Stimulated activated CD8-positive, alpha-beta memory T cell treated with anti-CD3 and anti-CD28 coated beads, Interleukin-15, amount 100 ng/mL, for 4 hours (primary cell): ENCODE results near the gene TRPM3.

Source experiments
- DNase-seq, 2 donors: peaks; one replicate each; pipeline ENCODE4 v3.0.0-alpha.2; 2020; ENCODE audit warnings: low read depth in 2 of 2

Gene TRPM3

DNA sequence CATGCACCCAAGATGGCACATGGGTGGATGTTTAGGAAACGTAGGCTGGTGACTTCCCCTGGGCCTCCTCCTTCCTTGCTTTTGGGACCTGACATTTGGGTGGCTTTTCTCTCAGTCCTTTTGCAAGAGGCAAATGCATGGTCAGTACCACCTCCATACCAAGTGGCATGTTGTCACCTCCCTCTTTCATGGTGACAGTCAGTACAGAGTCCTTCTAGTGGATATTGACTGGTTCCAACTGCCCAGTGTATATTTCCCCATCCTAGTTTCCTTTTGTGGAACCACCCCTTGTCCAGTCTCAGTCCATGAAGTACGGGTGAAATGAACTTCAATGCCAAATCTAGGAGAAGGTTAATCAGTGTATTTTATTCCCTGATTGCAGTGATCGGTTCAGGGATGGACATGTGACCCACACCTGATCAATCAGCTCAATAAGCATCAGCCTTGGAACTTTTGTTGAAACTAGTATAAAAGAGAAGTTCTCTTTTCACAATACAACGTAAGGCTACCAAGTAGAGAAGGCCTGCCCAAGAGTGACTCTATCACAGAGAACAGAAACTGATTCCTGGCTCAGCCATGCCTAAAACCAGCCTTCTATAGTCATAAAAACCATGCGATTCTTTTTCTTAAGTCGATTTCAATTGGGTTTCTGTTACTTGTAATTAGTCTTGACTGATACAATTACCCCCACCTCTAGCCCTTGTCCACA lies 563.6 kb downstream of the TRPM3 start:
- no peak for DNase-seq

DNA sequence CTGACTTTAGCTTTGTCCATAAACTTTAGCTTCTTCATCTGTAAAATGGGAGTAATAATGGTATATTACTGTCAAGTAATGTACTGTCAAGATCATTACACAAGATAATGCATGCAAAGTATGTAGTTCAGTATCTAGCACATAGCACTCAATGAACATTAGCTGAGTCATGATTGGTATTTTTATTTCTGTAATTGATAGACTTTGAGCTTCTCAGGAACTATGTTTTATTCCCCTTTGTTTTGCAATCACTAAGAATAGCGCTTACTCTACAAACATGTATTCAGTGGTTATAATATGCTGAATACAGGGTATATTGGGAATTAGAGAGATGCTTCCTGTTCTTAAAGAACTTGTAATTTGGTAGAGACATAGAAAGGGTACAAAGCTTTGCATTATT lies 564.6 kb downstream of the TRPM3 start:
- DNase-seq: no peak

DNA sequence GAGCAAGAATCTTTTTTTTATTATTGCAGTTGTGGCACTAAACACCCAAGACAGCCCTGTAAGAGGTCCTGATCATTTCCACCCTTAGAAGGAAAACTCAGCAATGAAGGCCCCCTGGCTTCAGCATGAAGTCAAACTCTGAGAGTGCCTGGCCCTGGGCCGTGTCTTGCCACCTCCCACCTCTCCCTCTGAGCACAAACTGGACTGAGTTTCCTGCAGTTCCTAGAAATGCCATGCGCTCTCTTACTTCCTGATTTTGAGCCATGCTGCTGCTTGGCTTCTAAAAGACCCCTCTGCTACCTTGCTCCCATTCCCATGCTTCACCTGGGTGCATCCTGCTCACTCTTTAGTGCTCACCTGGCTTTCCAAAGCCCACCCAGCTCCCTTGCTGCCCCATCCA lies 566.5 kb downstream of the TRPM3 start:
- no peak for DNase-seq

DNA sequence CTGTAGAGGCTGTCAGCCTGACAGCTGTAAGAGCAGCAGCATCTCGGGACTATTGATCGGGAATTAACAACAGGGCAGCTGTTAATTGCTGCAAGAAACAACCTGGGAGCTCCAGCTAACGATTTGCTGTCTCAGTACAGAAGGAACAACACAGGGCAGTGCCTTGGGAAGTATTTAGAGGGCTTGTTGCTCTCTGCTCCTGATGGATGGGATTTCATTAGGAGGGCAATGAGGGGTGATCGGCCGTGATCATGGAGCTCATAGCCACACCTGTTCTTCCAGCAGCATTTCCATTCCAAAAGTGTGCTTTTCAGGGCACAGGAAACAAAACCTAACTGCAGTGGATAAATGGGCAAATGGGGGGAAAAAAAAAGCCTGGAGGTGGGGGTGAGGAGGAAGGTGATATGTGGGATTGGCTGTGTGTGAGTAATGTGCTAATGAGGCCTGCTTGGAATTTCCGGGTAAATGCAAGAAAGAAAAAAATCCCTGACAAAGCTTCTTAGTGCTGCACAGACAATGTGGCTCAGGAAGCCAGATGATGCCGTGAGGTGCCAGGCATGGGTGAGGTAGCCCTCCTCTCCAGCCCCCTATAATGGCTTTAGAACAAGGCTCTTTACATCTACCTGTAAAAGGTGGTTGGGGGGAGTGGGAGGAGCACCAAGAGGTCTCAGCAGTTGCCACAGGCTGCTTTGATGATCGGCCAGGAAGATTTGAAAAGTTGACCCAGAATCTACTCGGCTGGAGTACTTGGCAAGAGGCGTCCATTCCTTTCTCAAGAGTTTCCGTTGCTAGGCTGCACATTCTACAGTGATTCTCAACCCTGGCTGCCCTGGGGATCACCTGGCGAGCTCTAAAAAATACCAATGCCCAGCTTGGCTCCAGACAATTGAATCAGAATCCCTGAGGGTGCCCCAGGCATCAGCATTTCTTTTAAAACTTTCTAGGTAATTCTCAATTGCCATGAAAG lies 567.4 kb downstream of the TRPM3 start:
- DNase-seq: no peak

DNA sequence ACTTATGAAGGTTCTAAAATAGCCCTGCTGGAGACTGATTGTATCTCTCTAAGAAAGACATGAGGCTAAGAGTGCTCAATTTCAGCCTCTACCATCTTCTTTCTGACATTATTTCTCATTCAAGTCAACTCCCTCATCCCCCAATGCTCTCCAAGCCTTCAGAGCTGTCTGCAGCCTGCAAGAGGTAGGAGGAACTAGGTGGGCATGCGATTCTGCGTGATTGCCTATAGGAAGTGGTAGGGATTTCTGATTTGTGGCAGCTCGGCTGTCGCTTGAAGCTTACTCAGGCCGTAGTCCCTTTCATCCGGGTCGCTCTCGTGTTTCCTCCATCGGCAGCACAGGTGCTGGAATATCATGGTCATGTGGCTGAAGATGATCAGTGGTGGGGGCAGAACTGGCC lies 568.9 kb downstream of the TRPM3 start:
- DNase-seq: no peak

DNA sequence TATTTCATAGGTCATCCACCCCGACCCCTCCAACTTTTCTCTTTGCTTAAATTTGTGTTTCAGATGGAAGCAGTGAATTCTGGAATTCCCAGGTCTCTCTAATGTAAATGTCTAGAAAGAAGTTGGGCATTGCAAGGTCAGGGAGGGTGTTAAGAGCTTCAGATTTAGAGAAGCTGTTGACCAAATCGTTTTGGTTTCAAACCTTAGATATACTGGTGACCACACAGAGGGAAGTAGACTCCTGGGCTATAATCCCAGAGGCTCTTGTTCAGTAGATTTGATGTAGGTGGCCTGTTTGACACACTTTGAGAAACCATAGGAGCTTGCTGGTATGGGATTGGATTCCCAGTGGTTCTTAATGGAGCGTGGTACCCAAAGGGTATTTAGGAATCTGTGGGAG lies 569.6 kb downstream of the TRPM3 start:
- no peak for DNase-seq

DNA sequence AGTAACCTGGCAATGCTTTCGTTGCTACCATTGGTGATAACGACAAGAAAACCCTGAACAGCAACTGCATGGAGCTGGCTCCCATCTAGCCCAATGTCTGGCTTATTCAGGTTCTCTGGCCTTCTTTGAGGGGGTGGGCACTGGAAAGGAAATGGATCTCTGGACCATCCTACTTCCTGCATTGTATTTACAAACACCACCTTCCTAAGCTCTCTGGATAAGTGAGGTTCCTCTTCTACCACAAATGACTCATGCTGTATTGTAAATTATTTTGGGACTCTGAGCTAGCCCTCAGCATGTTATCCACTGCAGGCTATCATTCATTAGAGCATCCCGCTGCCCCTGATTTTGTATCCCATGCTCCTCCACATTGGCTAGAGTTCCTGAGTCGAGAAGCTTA lies 570.0 kb downstream of the TRPM3 start:
- DNase-seq: no peak

DNA sequence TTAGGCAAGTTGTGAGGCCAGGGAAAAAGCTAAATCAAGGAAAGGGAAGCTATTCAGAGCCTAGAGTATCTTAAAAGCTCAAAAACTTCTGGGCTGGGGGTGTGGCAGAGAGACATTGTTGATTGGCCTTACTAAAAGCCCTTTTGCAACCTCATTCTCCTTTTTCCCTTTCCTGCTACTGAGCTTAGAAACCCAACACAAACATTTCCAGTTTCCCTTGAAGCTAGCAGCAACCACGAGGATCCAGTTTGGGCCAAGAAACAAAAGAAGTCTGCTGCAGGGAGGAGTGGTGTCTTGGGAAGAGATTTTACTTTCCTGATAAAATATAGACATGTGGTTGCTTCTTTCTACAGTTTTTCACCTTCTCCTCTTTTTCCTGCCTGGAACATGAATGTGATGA lies 571.5 kb downstream of the TRPM3 start:
- DNase-seq: no peak

DNA sequence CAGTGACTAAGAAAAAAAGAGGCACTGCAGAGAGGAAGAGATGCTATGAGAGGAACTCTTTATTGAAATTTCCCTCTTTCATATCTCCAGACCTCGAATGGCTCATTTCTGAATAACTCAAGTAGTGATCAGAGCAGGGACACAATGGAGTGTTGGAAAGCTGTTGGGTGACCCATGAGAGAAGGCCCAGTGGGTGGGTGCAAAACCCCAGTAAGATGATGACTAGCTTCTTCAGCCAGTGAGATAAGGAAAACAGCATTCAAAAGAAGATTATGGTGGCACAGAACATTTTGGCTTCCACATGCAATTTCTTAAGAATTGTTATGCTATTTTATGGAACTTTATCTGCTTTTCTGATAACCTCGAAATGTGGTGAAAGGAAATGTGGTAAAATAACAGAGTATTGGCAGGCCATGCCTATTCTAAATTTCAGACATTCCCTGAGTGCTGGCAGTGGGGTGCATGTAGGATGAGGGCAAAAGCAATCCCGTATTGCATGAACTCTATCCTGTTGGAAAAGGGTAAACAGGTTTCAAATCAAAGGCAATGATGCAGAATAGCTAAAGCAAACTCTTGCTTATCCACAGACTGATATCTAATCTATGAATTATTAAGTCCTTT lies 579.0 kb downstream of the TRPM3 start:
- no peak for DNase-seq

DNA sequence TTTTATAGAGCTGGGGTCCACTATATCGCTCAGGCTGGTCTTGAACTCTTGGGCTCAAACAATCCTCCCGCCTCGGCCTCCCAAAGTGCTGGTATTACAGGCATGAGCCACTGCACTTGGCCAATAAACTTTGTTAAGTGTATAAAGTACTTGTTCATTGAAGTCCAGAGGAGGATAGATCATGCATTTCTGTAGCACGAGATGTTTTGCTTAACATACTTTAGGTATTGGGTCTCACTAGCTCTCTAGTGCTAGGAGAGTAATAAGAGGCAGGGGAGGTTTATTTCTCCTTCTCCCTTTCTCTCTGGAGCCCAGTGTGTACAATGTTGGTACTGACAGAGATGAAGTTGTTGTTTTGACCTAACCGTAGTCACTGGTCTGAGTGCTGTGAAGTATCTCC lies 581.4 kb downstream of the TRPM3 start:
- DNase-seq: no peak

DNA sequence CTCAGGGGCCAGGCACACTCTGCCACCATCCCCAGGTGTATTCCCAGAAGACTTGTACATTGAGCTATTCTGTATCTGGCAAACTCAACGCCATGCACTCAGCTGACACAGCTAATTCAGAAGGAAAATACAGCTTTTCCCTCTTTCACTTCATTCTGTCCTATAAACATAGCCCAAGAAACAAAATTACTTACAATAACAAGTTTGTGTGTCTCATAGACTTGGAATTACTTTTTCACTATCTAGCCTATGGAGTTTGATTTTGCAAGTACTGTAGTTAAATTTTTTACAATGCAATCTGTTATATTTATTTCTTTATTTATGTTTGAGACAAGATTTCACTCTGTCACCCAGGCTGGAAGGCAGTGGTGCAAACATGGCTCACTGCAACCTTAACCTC lies 581.9 kb downstream of the TRPM3 start:
- no peak for DNase-seq

DNA sequence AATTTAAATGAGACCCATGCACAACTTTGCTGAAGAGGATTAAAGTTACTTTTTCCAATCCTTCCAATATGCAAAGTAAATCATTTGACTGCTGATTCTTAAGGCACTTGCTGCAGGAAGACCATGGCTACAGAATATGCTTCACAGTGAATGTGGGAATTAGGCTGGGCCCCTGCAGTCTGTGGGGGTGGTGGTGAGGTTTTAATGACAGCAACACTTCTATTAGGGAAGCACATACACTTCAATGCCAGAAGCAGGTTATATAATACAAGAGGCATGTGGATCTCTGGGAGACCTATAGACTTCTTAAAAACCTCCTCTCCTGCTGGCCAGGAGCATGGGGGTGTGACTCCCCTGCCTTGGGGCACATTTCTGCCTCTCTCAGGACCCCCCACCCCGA lies 582.4 kb downstream of the TRPM3 start:
- no peak for DNase-seq

DNA sequence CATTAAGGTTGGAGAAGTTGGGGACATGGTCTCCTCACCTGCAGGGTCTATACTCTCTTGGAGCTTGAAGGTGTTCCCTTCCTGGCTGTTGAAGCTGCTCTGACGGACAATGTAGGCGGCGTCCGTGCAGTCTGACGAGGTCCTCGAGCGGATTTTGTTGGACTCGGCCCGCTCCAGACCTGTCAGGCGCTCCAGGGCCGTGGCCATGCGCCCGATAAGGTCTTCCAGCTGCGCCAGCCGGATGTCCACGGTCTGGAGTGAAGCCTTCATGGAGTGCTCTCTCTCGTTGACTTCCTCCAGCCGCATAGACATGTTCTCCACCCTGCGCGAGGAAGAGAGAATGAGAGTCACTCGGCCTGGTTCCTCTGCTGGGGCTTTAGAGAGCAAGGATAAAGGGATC lies 584.3 kb downstream of the TRPM3 start:
- DNase-seq: no peak

DNA sequence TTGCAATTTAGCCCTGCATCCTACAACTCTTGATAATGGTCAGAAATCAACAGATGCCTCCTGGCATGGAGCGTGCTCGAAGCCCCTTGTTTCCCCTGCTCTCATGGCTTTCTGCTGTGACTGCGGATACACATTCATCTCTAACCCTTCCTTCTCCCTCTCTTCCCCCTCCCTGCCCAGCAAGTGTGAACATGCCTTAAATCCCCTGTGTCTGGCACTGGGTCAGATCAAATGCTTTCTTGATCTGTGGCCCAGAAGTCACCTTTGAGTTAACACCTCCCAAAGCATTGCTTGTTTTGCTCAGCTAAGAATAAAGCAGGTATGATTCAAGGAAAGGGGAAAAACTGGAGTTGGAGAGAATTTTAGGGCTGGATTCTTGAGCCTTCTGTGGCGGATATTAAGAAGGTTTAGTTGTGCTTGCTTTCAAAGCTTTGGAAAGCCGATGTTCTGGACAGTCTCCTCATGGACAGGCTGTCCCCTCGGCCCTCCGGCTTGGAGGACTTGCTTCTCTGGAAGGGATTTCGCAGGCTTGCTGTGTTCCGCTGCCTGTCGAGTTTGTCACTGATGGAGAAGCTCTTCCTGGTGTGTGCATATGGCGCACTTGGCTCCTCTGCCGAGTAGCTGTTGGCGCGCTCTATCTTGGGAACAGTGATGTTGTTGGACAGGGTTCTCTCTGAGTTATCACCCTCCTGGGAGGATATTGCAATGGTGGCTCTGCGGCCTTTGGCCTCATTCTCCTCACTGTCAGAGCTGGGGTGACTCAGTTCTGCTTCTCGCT lies 585.7 kb downstream of the TRPM3 start:
- DNase-seq: no peak

DNA sequence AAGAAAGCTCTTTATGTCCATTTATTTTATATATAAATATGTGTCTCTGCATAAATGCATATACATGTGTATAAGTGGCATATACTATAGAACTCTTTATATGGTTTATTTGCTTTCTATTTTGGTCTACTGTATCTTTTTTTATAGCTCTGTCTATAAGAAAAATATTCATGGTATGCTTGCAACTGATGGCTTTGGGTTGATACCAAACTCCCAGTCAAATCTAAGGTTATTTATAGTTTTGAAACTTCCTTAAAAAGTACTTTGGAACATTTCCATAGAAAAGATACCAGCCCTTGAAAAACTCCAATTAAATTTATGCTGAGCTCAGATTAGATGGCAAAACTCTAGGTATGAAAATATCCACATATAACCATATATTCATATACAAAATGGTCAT lies 587.0 kb downstream of the TRPM3 start:
- no peak for DNase-seq

DNA sequence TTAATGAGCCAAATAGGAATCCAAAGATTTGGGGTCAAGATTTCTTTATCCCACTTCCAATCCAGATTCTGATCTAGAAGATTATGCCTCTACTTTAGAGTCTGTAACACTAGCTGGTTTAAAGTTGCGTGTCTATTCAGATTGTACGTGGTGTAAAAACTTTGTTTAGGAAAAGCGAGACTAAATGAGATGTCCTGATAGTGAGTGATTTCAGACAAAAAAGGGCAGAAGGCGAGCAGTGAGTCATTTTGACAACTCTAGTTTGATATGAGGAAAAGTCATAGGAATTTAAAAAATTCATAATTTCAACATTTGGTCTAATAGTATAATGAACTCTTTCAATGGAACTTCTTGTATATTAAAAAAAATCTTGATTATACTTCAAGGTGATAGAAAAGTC lies 587.4 kb downstream of the TRPM3 start:
- no peak for DNase-seq

DNA sequence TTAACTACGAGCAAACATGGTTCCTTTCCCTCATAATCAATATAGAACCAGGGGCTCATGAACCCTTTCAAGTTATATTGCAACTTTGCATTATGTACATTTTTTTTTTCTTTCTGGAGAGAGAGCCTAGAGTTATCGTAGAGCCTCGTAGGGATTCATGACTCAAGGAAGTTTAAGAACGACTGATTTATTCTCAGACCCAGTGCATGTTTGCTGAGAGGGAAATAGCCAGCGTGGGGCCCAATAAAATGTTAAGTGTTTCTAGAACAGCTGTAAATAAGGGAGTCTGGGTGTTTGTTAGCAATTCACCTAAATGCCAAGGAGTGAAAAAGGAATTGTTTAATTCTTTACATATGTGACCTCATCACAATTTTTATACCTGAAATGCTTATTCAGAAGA lies 587.9 kb downstream of the TRPM3 start:
- no peak for DNase-seq

DNA sequence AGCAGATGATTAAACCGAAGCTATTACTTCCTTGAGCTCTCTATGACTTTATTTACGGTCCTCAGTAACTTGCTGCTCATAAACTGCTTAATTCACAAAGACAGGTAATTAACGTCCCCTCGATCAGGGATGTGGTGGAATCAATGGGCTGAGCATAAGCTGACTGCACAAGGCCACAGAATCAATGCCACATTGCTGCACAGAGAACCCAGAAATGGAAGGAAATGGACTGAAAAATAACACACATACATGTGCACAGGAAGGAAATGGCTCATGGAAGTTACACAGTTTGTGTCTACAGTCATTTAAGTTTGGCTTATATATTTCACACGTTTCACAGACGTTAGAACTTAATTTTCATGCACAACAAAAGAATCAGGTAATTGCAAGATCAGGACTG lies 588.7 kb downstream of the TRPM3 start:
- no peak for DNase-seq

DNA sequence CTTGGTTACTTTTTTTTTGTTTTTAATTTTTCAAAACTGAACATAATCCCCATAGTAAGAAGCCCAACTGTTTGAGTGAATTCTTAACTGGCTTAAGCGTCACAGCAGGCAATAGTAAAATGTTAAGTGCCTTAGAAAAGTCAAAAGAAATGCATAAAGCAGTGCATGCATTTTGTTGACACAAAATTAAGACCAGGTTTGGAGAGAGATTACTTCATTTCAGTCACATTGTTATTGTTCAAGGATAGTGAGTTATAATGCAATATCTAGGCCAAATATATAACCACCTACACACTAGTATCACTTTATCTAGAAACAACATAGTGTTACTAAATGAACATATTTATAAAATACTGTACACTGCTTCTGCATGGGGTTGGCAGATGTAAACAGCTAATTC lies 590.1 kb downstream of the TRPM3 start:
- no peak for DNase-seq

DNA sequence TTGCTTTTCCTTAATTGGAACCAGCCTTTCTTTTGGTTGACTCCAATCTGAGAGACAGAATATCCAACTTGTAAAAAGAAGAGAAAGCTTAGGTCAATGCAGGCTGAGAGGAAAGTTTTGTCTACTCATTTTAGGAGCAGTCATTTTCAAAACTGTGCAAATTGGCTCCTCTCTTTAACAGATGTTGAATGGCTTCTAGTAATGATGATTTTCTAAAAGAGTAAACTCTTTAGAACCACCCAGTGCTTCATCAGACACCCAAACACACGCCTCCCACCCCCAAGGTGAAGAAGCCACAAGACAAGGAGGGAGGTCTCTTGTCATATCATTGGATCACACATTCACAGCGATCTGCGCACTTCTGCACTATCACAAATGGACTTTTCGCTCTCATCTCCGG lies 590.7 kb downstream of the TRPM3 start:
- no peak for DNase-seq

DNA sequence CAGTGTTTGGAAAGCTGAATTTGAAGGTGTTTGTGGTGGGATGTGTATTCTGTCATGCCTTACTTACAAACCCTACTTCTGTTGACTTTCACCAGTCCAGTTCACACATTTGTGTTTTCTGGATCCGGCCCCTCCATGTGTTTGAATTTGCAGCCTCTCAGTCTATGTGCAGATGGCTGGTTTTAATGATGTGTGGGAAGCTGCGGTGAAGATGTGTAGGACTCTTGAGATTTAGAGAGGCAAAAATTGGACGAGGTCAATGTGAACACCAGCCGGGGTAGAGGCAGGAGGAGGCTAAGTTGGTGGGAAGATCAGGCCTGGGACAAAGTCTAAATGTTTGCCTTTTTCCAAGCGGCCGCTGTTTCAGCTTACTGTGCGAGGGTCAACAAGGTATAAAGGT lies 591.6 kb downstream of the TRPM3 start:
- DNase-seq: no peak

DNA sequence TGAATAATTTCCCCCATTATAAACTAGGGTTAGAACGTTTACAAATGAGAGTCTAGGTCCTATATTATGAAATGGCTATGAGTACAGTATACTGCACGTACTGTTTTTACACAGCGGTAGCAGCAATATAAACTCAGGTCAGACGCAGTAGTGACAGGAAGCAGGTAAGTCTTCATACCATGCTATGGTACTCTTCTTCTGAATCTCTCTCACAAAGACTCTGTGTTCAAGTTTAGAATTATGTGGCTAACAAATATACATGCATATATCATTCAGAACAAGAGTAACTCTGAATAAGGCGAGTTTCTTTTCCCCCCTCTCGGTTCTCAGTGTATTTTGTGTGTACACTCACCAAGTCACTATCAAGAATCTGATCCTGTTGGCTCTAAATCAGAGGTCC lies 592.0 kb downstream of the TRPM3 start:
- no peak for DNase-seq
